GM10248 (cell line): ENCODE measurements around the gene KBTBD13.

Experiments used
- CTCF ChIA-PET: fragments of 300-600 bp; sonication (Branson Sonifier 250); formaldehyde crosslinking; extraction: SDS; loops from one replicate; lab custom pipeline; 2021; ENCODE audit warnings: antibody characterized with exemption; lab: Yijun Ruan, JAX
- POLR2A ChIA-PET: fragments of 350-650 bp; sonication (Branson Sonifier 250); formaldehyde crosslinking; extraction: SDS; loops from one replicate; lab custom pipeline; 2020; ENCODE audit warnings: antibody characterized with exemption; lab: Yijun Ruan, JAX
- DNase-seq: peaks from one replicate; pipeline ENCODE4 v3.0.0; 2012; ENCODE audit errors: extremely low spot score
- CTCF ChIP-seq: IDR thresholded peaks from 2 replicates; pipeline ENCODE4 v1.5.1; 2012; ENCODE audit warnings: mild to moderate bottlenecking, low read depth; ENCODE audit errors: extremely low read depth, missing control alignments, control extremely low read depth

Gene KBTBD13

GRCh38 chr15:65060641-65061397 is 15.7 kb upstream of the KBTBD13 start:
- DNase-seq = no peak
- no peak for TF ChIP-seq CTCF
- POLR2A ChIA-PET = interaction anchor here (0.6 kb wide), 1 partner anchor 89 kb away, joined by 9 read pairs; no protein-coding TSS in a partner anchor
- CTCF ChIA-PET = interaction anchor here (0.7 to 7.3 kb wide), 6 partner anchors 9 to 339 kb away, joined by 3 to 29 read pairs (median 5); partner anchors contain the start of gene KBTBD13

GRCh38 chr15:65062061-65062460 is 14.5 kb upstream of the KBTBD13 start:
- ChIA-PET POLR2A (interaction anchor here (0.7 kb wide), 2 partner anchors 118 to 229 kb away, joined by 5 read pairs; no protein-coding TSS in a partner anchor), CTCF (interaction anchor here (1.0 to 7.3 kb wide), 5 partner anchors 9 to 225 kb away, joined by 3 to 29 read pairs (median 4); partner anchors contain the start of genes KBTBD13 and PARP16)
- no peak for DNase-seq
- no peak for TF ChIP-seq CTCF

- TF ChIP-seq CTCF = no peak
- ChIA-PET CTCF (interaction anchor here (0.6 to 7.3 kb wide), 7 partner anchors 8 to 224 kb away, joined by 3 to 29 read pairs (median 4); partner anchors contain the start of genes KBTBD13 and PARP16), POLR2A (no interaction called here)
- no peak for DNase-seq
Measured at GRCh38 chr15:65062726-65063125, 13.8 kb upstream of the KBTBD13 start.

GRCh38 chr15:65066001-65066634 is 10.4 kb upstream of the KBTBD13 start:
- ChIA-PET CTCF (interaction anchor here (1.5 to 10.5 kb wide), 5 partner anchors 11 to 319 kb away, joined by 4 to 72 read pairs (median 21); partner anchors contain the start of gene KBTBD13), POLR2A (interaction anchor here (0.6 kb wide), 1 partner anchor 135 kb away, joined by 5 read pairs; no protein-coding TSS in a partner anchor)
- TF ChIP-seq CTCF = no peak
- no peak for DNase-seq

GRCh38 chr15:65066635-65067316 is 9.8 kb upstream of the KBTBD13 start:
- no peak for TF ChIP-seq CTCF
- DNase-seq = no peak
- ChIA-PET POLR2A (no interaction called here), CTCF (interaction anchor here (1.1 to 10.5 kb wide), 4 partner anchors 11 to 33 kb away, joined by 3 to 72 read pairs (median 14); partner anchors contain the start of gene KBTBD13)

GRCh38 chr15:65067317-65067644 is 9.3 kb upstream of the KBTBD13 start:
- CTCF ChIA-PET = interaction anchor here (1.1 to 10.5 kb wide), 4 partner anchors 10 to 33 kb away, joined by 3 to 72 read pairs (median 14); partner anchors contain the start of gene KBTBD13
- POLR2A ChIA-PET = no interaction called here
- no peak for DNase-seq
- TF ChIP-seq CTCF = no peak
